Upper lobe of left lung (tissue), 4 donors: ENCODE measurements around the gene MOB2.

ENCODE experiments used
- EP300 ChIP-seq, 4 donors: sonication (generic); formaldehyde crosslinking; IDR thresholded peaks; one replicate each; pipeline ENCODE4 v1.5.1; 2017; ENCODE audit warnings: antibody characterized with exemption in 4 of 4, control low read depth in 2 of 4
- POLR2A ChIP-seq, 4 donors: fragments of 450-650 bp; IDR thresholded peaks; one replicate each; pipeline ENCODE4 v1.5.1; 2016 to 2017; ENCODE audit warnings: antibody characterized with exemption in 4 of 4, mild to moderate bottlenecking in 2 of 4
- POLR2AphosphoS5 ChIP-seq, 2 donors: sonication (generic); formaldehyde crosslinking; IDR thresholded peaks; one replicate each; pipeline ENCODE4 v1.5.1; 2017; ENCODE audit warnings: antibody characterized with exemption in 2 of 2
- TF ChIP-seq, protein P1 (sequence below), 6 experiments: fragments of 450-650 bp in 4 of 6; fragments of 200-600 bp in 2 of 6; sonication (generic) in 2 of 6; IDR thresholded peaks; one replicate each; pipeline ENCODE4 v1.5.1; 2016 to 2019; ENCODE audit warnings: antibody characterized with exemption in 6 of 6

DNA sequence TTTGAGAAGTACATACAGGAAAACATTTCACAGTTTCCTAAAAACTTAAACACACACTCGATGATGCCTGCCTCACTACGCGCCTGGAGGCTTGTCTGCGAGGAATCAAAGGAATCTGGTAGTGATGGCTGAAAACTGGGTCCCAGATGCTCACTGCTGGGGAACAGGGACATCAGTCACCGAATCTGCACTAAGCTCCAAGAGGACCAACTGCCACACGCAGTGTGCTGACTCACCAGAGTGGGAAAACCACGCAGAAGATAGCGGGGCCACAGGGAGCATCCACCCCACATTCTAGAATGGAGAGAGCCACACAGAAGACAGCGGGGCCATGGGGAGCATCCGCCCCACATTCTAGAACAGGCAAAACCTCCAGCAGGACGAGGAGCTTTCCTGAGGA is 24.3 kb upstream of the MOB2 start:
- no peak for TF ChIP-seq POLR2A (IDR thresholded peaks at IDR 0.05)
- TF ChIP-seq, protein P1, sequence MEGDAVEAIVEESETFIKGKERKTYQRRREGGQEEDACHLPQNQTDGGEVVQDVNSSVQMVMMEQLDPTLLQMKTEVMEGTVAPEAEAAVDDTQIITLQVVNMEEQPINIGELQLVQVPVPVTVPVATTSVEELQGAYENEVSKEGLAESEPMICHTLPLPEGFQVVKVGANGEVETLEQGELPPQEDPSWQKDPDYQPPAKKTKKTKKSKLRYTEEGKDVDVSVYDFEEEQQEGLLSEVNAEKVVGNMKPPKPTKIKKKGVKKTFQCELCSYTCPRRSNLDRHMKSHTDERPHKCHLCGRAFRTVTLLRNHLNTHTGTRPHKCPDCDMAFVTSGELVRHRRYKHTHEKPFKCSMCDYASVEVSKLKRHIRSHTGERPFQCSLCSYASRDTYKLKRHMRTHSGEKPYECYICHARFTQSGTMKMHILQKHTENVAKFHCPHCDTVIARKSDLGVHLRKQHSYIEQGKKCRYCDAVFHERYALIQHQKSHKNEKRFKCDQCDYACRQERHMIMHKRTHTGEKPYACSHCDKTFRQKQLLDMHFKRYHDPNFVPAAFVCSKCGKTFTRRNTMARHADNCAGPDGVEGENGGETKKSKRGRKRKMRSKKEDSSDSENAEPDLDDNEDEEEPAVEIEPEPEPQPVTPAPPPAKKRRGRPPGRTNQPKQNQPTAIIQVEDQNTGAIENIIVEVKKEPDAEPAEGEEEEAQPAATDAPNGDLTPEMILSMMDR (IDR thresholded peaks at IDR 0.05), result no peak
- no peak for TF ChIP-seq POLR2AphosphoS5 (IDR thresholded peaks at IDR 0.05)
- no peak for TF ChIP-seq EP300 (IDR thresholded peaks at IDR 0.05)
